HG02798 (cell line): Measurements from ENCODE around the gene MIEF1.

Experiments
- ATAC-seq: cut with Tn5 transposase; IDR thresholded peaks from one replicate; pipeline ENCODE4 v1.9.1; 2021; ENCODE audit warnings: mild to moderate bottlenecking; ENCODE audit not compliant: unreplicated experiment, poor library complexity

Gene MIEF1

GRCh38 chr22:39470451-39471291 lies 31.4 kb upstream of the MIEF1 start:
- no peak for ATAC-seq

GRCh38 chr22:39471381-39472141 lies 30.5 kb upstream of the MIEF1 start:
- peak; percentile 43 for ATAC-seq

- no peak for ATAC-seq
These were observed 29.2 kb upstream of the MIEF1 start for GRCh38 chr22:39472570-39473556.

- no peak for ATAC-seq
These were observed 28.2 kb upstream of the MIEF1 start for GRCh38 chr22:39473851-39474250.

- no peak for ATAC-seq
These were observed 27.6 kb upstream of the MIEF1 start for GRCh38 chr22:39474351-39475111.

- ATAC-seq = no peak
These were observed 26.8 kb upstream of the MIEF1 start for GRCh38 chr22:39475337-39475736.

- ATAC-seq = no peak
These were observed 26.2 kb upstream of the MIEF1 start for GRCh38 chr22:39475902-39476301.

- ATAC-seq = no peak
These were observed 25.4 kb upstream of the MIEF1 start for GRCh38 chr22:39476664-39477063.

GRCh38 chr22:39477542-39477941 lies 24.5 kb upstream of the MIEF1 start:
- ATAC-seq = no peak

GRCh38 chr22:39478441-39478850 lies 23.6 kb upstream of the MIEF1 start:
- ATAC-seq = no peak

GRCh38 chr22:39479254-39479653 lies 22.8 kb upstream of the MIEF1 start:
- ATAC-seq = no peak

- no peak for ATAC-seq
These were observed 21.5 kb upstream of the MIEF1 start for GRCh38 chr22:39480557-39480956.

- ATAC-seq = no peak
These were observed 21.0 kb upstream of the MIEF1 start for GRCh38 chr22:39481054-39481453.

- no peak for ATAC-seq
These were observed 20.5 kb upstream of the MIEF1 start for GRCh38 chr22:39481595-39481994.

- no peak for ATAC-seq
These were observed 19.3 kb upstream of the MIEF1 start for GRCh38 chr22:39482768-39483167.

GRCh38 chr22:39486951-39487825 lies 14.9 kb upstream of the MIEF1 start:
- no peak for ATAC-seq

GRCh38 chr22:39487826-39488520 lies 14.1 kb upstream of the MIEF1 start:
- no peak for ATAC-seq

- no peak for ATAC-seq
These were observed 13.5 kb upstream of the MIEF1 start for GRCh38 chr22:39488563-39489083.
